Mucosa of gallbladder (tissue), 1 donor: Measurements from ENCODE around the gene TOP2B. TPM values are rescaled to one million over a fixed set of nuclear protein-coding genes. Genes with fewer than 3 reads are reported as not detected.

ENCODE experiments used
- DNase-seq: peaks from one replicate; pipeline ENCODE4 v3.0.0-alpha.2; 2020; ENCODE audit warnings: low spot score
- total RNA-seq: library from RNA; stranded (reverse); gene quantifications from one replicate; pipeline ENCODE4 v1.2.1, GENCODE V29; 2021
- donor health status: DM: no; HTN: no; CAD: no.

Gene TOP2B
- 91.7 TPM for total RNA-seq

GRCh38 chr3:25664812-25665314 lies at the start of gene TOP2B:
TOP2B (minus strand) TSS chr3:25664907; CDS start chr3:25664297, 610 bp downstream.
- DNase-seq = peak; percentile 96

GRCh38 chr3:25713341-25713985 lies 48.8 kb upstream of the TOP2B start:
- no peak for DNase-seq

GRCh38 chr3:25711090-25711489 lies 46.4 kb upstream of the TOP2B start:
- no peak for DNase-seq

GRCh38 chr3:25708036-25708435 lies 43.3 kb upstream of the TOP2B start:
- no peak for DNase-seq

GRCh38 chr3:25707268-25707926 lies 42.7 kb upstream of the TOP2B start:
- no peak for DNase-seq

- DNase-seq = no peak
Observed at GRCh38 chr3:25706213-25706612, 41.5 kb upstream of the TOP2B start.

- DNase-seq = no peak
Observed at GRCh38 chr3:25697553-25697952, 32.8 kb upstream of the TOP2B start.

GRCh38 chr3:25695731-25696420 lies 31.2 kb upstream of the TOP2B start:
- no peak for DNase-seq

GRCh38 chr3:25693238-25693637 lies 28.5 kb upstream of the TOP2B start:
- no peak for DNase-seq

- DNase-seq = no peak
Observed at GRCh38 chr3:25692341-25692740, 27.6 kb upstream of the TOP2B start.

GRCh38 chr3:25690768-25691533 lies 26.2 kb upstream of the TOP2B start:
- no peak for DNase-seq

- DNase-seq = no peak
Observed at GRCh38 chr3:25689226-25689625, 24.5 kb upstream of the TOP2B start.

- no peak for DNase-seq
Observed at GRCh38 chr3:25687742-25688141, 23.0 kb upstream of the TOP2B start.

GRCh38 chr3:25686766-25687165 lies 22.1 kb upstream of the TOP2B start:
- DNase-seq = no peak

GRCh38 chr3:25683882-25684281 lies 19.2 kb upstream of the TOP2B start:
- DNase-seq = no peak

GRCh38 chr3:25683410-25683809 lies 18.7 kb upstream of the TOP2B start:
- DNase-seq = no peak

- no peak for DNase-seq
Observed at GRCh38 chr3:25679642-25680302, 15.1 kb upstream of the TOP2B start.

GRCh38 chr3:25679166-25679565 lies 14.5 kb upstream of the TOP2B start:
- DNase-seq = no peak

GRCh38 chr3:25678581-25678980 lies 13.9 kb upstream of the TOP2B start:
- no peak for DNase-seq

GRCh38 chr3:25677121-25677520 lies 12.4 kb upstream of the TOP2B start:
- DNase-seq = no peak

GRCh38 chr3:25674670-25675069 lies 10.0 kb upstream of the TOP2B start:
- no peak for DNase-seq
